ENCODE data around the gene GNG7. TPM values are rescaled to one million over a fixed set of nuclear protein-coding genes. Genes with fewer than 3 reads are reported as not detected.
"Not testable (repeated sequence)": the region's sequence is repeated elsewhere in the genome, so short reads cannot be mapped to it uniquely, and the experiment has no call there.

Gene GNG7
- total RNA-seq, 1 donor from 2014 or later: 0.09 TPM

DNA sequence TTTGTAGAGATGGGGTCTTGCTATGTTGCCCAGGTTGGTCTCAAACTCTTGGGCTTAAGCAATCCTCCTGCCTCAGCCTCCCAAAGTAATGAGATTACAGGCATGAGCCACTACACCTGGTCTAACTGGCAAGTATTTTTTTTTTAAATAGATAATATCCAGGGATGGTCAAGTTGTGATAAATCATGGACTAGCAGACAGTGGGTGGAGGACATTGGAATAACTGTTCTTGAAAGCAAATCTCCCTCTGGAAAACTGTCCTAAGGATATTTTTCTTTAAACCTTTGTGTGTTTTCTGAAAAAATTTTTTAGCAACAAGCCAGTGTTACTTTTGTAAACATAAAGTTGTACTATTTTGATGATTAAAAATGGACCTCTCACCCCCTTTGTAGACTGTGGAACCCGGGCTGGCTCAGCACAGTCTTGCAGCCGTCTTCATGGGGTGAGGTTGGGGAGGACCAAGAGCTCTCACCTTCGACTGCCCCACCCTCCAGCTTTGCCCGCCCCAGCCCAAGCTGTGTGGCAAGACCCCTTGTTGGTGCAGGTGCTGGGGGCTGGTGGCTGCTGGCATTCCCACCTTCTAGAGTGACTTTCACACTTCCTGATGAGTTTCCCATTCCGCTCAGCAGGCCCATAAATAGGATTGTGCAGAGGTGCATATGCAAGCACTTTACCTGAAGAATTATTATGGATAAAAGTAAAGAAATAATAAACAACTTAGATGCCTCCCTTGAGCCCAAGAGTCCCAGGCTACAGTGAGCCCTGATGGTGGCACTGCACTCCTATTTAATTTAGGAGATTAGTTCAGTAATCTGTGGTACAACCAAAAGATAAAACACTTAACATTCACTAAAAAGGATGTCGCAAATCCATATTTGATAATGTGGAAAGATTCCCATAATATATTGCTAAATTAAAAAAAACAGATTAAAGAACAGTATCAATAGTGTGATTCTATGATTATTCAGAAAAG, 119.2 kb downstream of the GNG7 start:
- peaks cover 18% of the 10 kb centered on the region for H3K27me3 Mint-ChIP-seq
- H3K4me1 Mint-ChIP-seq: peaks cover 1% of the 10 kb centered on the region
- DNase-seq: no peak
- no peak overlapping the region for H3K4me3 Mint-ChIP-seq
- peaks cover 4% of the 10 kb centered on the region for H3K9me3 Mint-ChIP-seq
- intact Hi-C loops (cut with micrococcal nuclease): no loop called here
- H3K27ac Mint-ChIP-seq: no peak overlapping the region
- H3K36me3 Mint-ChIP-seq (ENCODE audit: low read depth): no peaks in the 10 kb centered on the region

DNA sequence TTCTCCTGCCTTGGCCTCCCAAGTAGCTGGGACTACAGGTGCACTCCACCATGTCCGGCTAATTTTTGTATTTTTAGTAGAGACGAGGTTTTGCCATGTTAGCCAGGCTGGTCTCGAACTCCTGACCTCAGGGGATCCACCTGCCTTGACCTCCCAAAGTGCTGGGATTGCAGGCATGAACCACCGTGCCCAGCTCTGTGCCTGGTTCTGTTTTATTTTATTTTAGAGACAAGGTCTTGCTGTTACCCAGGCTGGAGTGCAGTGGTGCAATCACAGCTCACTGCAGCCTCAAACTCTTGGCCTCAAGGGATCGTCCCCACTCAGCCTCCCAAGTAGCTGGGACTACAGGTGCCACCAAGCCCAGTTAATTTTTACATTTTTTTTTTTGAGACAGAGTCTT, 122.1 kb downstream of the GNG7 start:
- H3K27ac Mint-ChIP-seq; H3K36me3 Mint-ChIP-seq (ENCODE audit: low read depth); DNase-seq; H3K9me3 Mint-ChIP-seq; H3K4me3 Mint-ChIP-seq; intact Hi-C loops (cut with micrococcal nuclease); H3K4me1 Mint-ChIP-seq: not testable (repeated sequence)
- peaks cover 18% of the 10 kb centered on the region for H3K27me3 Mint-ChIP-seq

DNA sequence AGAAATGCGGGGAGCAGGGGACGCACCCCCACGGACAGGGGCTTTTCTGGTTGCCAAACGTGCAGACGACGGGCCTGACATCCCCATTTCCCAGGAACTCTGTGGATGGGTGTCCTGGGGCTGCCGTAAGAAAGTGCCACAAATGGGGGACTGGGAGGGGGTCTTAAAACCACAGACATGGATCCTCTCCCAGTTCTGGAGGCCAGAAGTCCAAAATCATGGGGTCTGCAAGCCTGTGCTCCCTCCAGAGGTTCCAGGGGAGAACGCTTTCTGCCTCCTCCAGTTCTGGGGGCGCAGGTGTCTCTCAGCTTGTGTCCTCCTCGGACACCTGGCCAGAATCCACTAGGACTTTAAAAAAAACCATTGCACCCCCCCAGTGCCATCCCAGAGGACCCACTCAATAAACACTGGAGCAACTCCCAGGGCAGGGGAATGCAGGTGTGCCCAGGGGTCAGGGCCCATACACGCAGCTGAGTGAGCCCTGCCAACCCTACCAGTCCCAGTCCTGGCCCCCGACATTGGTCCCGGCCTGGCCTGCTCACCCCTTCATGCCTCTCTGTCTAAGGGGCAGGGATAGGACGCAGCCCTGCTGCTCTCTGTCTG, 122.7 kb downstream of the GNG7 start:
- no peak overlapping the region for H3K27ac Mint-ChIP-seq
- peaks cover 15% of the 10 kb centered on the region for H3K27me3 Mint-ChIP-seq
- peaks cover 4% of the 10 kb centered on the region for H3K9me3 Mint-ChIP-seq
- intact Hi-C loops (cut with micrococcal nuclease): loop anchor here (1.0 kb wide), 1 partner anchor 105 kb away; no protein-coding TSS in a partner anchor
- H3K36me3 Mint-ChIP-seq (ENCODE audit: low read depth): peaks cover 2% of the 10 kb centered on the region
- H3K4me3 Mint-ChIP-seq: no peak overlapping the region
- H3K4me1 Mint-ChIP-seq: peaks cover 2% of the 10 kb centered on the region
- DNase-seq: no peak

DNA sequence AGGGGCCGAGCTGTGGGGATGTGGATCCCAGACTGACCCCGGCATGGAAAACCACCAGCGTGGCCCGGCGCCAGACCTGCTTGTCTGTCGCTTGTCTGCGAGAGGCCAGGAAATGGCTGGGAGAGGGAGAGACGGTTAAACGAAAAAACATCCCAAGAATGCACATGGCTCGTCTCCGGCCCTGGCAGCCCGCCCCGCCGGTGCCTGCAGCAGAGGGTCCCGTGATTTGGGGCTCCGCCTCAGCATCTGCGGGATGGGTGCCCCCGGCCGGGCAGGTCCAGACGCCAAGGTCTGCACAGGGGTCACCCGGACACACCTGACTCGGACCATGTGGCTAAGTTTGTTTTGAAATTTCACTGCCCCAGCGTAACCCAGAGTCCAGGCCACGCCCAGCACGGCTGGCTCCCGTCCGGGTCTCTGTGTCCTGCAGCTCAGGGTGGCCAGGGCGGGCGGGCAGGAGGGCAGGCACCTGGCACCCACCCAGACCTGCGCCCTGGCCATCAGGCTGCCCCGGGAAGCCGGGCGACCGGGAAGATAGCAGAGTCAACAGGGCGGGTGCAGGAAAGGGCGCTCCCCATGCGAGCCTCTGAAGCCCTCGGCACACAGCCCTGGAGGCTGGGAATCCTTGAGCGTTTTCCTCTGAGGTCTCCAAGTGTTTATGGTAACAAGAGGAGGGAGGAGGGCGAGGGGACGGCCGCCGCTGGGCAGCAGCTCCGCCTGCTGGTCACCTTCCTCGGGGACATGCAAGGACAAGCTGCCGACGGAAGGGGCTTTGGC, 123.4 kb downstream of the GNG7 start:
- intact Hi-C loops (cut with micrococcal nuclease): loop anchor here (1.0 kb wide), 1 partner anchor 105 kb away; no protein-coding TSS in a partner anchor
- peaks cover 4% of the 10 kb centered on the region for H3K9me3 Mint-ChIP-seq
- H3K4me1 Mint-ChIP-seq: peaks cover 2% of the 10 kb centered on the region
- no peak overlapping the region for H3K27ac Mint-ChIP-seq
- peak overlapping the region; percentile 58 for H3K4me3 Mint-ChIP-seq
- peaks cover 12% of the 10 kb centered on the region for H3K27me3 Mint-ChIP-seq
- DNase-seq: peak; percentile 90
- H3K36me3 Mint-ChIP-seq (ENCODE audit: low read depth): peaks cover 2% of the 10 kb centered on the region

DNA sequence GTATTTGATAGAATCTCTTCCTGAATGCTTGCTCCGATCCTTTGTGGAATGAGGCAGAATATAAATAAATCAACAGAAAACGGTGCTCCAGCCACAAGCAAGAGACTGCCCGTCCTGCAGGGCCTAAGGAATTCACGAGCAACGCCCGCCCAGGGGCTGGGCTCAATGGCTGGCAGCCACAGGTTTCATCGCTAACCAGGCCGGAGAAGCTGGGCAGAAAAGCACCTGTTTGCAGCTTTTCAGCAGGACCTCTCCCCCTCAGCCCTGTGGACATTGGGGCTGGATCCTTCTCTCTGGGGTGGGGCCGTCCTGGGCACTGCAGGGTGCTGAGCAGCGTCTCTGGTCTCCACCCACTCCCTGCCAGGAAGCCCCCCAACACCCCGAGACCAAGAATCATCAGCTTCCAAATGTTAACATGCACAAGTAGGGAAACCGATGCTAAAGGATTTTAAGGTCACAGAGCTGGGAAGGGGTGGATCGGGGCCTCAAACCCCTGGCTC, 124.1 kb downstream of the GNG7 start:
- no peak for DNase-seq
- Mint-ChIP-seq H3K27me3 (peaks cover 12% of the 10 kb centered on the region), H3K9me3 (peaks cover 4% of the 10 kb centered on the region), H3K4me3 (peak overlapping the region; percentile 39), H3K36me3 (ENCODE audit: low read depth) (peaks cover 2% of the 10 kb centered on the region), H3K27ac (no peak overlapping the region), H3K4me1 (peaks cover 2% of the 10 kb centered on the region)
- intact Hi-C loops (cut with micrococcal nuclease): no loop called here

DNA sequence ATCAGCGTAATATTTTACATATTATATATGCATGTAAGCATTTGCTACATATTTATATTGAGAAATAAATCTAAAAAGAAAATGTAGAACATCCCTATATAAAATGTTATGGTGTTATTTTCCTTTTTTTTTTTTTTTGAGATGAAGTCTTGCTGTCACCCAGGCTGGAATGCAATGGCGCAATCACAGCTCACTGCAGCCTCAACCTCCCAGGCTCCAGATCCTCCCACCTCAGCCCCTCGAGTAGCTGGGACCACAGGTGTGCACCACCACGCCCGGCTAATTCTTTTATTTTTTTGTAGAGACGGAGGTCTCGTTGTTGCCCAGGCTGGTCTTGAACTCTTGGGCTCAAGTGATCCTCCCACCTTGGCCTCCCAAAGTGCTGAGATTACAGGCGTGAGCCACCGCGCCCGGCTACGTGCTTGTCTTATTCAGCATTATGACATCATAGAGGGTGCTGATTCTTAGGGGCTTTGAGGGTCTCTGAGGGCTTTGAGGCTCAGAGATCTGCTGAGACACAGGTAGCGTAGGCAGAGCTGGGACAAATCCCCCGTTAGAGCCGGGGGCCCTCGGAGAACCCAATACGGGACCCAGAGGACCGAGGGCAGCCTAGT, 124.7 kb downstream of the GNG7 start:
- Mint-ChIP-seq H3K9me3 (peaks cover 4% of the 10 kb centered on the region), H3K36me3 (ENCODE audit: low read depth) (peaks cover 2% of the 10 kb centered on the region), H3K4me3 (peak overlapping the region; percentile 15), H3K27ac (no peak overlapping the region), H3K27me3 (peaks cover 12% of the 10 kb centered on the region), H3K4me1 (peaks cover 2% of the 10 kb centered on the region)
- DNase-seq: no peak
- intact Hi-C loops (cut with micrococcal nuclease): no loop called here

DNA sequence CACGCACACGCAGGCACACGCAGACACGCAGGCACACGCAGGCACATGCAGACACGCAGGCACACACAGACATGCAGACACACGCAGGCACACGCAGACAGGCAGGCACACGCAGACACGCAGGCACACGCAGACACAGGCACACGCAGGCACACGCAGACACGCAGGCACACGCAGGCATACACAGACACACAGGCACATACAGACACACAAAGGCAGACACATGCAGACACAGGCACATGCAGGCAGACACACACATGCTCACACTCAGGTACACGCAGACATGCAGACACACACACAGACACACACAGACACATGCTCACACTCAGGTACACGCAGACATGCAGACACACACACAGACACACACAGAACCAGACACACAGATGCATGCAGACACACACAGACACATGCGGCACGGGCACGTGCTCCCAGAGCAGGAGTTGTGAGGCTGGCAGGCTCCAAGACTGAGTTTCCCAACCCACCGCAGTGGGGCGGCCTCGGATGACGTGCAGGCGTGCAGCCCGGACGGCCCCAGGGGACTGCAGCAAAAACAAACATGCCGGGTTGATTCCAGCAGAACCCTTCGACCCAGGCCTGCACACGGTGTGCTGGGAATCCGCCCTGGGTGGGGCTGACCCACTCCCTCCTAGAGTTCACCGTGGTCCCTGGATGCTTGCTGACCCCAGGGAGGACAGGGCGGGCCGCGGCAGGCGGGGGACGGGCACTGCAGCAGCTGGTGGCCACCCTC, 126.6 kb downstream of the GNG7 start:
- Mint-ChIP-seq H3K9me3 (no peaks in the 10 kb centered on the region), H3K27ac (no peak overlapping the region), H3K27me3 (peaks cover 7% of the 10 kb centered on the region), H3K36me3 (ENCODE audit: low read depth) (peaks cover 2% of the 10 kb centered on the region), H3K4me3 (no peak overlapping the region), H3K4me1 (peaks cover 2% of the 10 kb centered on the region)
- DNase-seq: no peak
- intact Hi-C loops (cut with micrococcal nuclease): no loop called here

DNA sequence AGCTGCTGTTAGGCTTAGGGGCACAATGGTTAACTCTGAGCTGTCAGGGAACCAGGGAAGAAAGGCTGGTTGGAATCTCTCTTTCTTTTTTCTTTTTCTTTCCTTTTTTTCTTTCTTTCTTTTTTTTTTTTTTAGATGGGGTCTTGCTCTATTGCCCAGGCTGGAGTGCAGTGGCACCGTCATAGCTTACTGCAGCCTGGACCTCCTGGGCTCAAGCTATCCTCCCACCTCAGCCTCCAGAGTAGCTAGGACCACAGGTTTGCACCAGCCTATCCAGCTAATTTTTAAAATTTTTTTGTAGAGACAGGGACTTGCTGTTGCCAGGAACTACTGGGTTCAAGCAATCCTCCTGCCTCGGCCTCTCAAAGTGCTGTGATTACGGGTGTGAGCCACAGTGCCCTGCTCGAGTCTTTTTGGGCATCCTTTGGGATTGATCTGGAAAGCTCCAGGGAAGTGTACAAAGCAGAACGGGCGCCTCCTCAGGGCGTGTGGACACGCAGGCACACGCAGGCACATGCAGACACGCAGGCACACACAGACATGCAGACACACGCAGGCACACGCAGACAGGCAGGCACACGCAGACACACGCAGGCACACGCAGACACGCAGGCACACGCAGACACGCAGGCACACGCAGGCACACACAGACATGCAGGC, 127.4 kb downstream of the GNG7 start:
- peaks cover 2% of the 10 kb centered on the region for H3K4me1 Mint-ChIP-seq
- H3K9me3 Mint-ChIP-seq: peaks cover 1% of the 10 kb centered on the region
- H3K27ac Mint-ChIP-seq: no peak overlapping the region
- H3K27me3 Mint-ChIP-seq: peaks cover 6% of the 10 kb centered on the region
- H3K4me3 Mint-ChIP-seq: no peak overlapping the region
- no peak for DNase-seq
- peaks cover 2% of the 10 kb centered on the region for H3K36me3 Mint-ChIP-seq (ENCODE audit: low read depth)
- intact Hi-C loops (cut with micrococcal nuclease): no loop called here

DNA sequence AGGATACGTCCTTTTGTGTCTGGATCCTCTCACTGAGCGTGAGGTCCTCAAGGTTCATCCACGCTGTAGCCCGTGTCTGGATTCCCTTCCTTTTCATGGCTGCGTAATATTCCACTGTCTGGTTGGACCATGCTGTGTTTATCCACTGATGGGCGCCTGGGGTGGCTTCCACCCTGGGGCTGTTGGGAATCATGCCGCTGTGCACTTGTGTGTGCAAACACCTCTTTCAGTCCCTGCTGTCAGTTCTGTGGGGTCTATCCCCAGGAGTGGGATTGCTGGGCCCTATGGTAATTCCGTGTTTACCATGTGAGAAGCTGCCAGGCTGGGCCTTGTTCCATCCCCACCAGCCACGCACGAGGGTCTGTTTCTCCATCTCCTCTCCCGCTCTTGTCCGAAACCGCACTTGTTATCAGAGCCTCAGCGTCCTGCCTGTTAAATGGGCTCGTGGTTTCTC, 128.0 kb downstream of the GNG7 start:
- peaks cover 5% of the 10 kb centered on the region for H3K27me3 Mint-ChIP-seq
- intact Hi-C loops (cut with micrococcal nuclease): no loop called here
- H3K4me3 Mint-ChIP-seq: no peak overlapping the region
- peaks cover 3% of the 10 kb centered on the region for H3K9me3 Mint-ChIP-seq
- H3K36me3 Mint-ChIP-seq (ENCODE audit: low read depth): peaks cover 2% of the 10 kb centered on the region
- H3K27ac Mint-ChIP-seq: no peak overlapping the region
- no peak for DNase-seq
- H3K4me1 Mint-ChIP-seq: peaks cover 2% of the 10 kb centered on the region

DNA sequence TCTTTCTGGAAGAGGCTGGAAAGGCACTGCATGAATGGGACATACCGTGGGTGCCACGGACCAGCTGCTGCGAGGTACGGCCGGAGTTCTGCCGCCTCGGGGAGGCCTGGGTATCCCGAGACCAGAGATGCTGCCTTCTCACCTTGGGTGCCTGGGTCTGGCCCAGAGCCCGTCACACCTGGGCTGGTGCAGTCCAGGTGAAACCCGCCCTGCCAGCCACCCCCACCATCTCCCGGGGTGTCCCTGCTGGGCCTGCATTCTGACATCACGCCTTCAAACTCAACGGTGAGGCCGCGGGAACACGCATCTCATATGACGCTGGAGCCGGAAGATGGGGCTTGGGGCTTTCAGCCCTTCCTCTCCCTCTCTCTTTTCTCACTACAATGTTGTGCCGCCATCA, 128.6 kb downstream of the GNG7 start:
- H3K9me3 Mint-ChIP-seq: peaks cover 3% of the 10 kb centered on the region
- H3K4me1 Mint-ChIP-seq: peaks cover 2% of the 10 kb centered on the region
- H3K36me3 Mint-ChIP-seq (ENCODE audit: low read depth): peaks cover 2% of the 10 kb centered on the region
- intact Hi-C loops (cut with micrococcal nuclease): no loop called here
- DNase-seq: no peak
- peaks cover 4% of the 10 kb centered on the region for H3K27me3 Mint-ChIP-seq
- H3K4me3 Mint-ChIP-seq: no peak overlapping the region
- H3K27ac Mint-ChIP-seq: no peak overlapping the region

DNA sequence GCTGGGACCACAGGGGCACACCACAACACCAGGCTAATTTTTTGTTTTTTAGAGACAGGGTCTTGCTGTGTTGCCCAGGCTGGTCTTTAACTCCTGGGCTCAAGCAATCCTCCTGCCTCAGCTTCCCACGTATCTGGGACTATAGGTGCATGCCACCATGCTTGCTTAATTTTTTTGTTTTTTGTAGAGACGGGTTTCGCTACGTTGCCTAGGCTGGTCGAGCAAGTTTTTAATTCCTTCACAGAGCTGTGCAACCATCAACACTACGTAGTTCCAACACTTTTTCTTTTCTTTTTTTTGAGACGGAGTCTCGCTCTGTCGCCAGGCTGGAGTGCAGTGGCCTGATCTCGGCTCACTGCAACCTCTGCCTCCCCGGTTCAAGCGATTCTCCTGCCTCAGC, 130.3 kb downstream of the GNG7 start:
- intact Hi-C loops (cut with micrococcal nuclease); H3K9me3 Mint-ChIP-seq; H3K27me3 Mint-ChIP-seq; H3K27ac Mint-ChIP-seq; H3K4me3 Mint-ChIP-seq; DNase-seq; H3K36me3 Mint-ChIP-seq (ENCODE audit: low read depth): not testable (repeated sequence)
- peaks cover 11% of the 10 kb centered on the region for H3K4me1 Mint-ChIP-seq

DNA sequence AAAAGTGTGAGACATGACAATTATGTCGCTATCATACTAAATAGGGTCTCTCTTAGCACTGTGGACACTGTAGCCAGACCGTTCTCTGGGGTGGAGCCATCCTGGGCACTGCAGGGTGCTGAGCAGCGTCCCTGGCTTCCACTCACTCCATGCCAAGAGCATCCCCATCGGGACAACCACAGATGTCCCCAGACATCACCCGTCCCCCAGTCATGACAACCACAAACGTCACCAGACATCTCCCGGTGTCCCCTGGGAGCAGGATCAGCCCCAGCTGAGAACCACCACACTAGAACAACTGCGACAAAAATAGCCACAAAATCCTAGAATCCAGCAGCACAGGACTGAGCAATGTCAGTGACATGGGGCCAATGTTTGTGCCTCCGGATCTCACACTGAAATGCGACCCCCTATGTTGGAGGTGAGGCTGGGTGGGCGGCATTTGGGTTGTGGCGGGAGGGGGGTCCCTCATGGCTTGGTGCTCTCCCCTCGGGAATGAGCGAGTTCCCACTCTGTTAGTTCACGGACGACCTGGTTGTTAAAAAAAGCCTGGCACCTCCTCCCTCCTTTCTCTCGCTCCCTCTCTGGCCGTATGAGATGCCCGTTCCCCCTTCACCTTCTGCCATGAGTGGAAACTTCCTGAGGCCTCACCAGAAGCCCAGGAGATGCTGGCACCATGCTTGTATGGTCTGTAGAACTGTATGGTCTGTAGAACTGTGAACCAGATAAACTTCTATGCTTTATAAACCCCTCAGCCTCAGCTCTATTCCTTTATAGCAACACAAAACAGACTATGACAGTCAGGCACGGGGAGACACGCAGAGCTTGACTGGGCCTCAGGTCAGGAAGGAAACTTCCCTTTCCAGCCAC, 132.7 kb downstream of the GNG7 start:
- intact Hi-C loops (cut with micrococcal nuclease): no loop called here
- H3K4me3 Mint-ChIP-seq: no peak overlapping the region
- H3K27ac Mint-ChIP-seq: no peak overlapping the region
- peaks cover 3% of the 10 kb centered on the region for H3K9me3 Mint-ChIP-seq
- peaks cover 2% of the 10 kb centered on the region for H3K27me3 Mint-ChIP-seq
- H3K36me3 Mint-ChIP-seq (ENCODE audit: low read depth): no peaks in the 10 kb centered on the region
- no peak for DNase-seq
- peaks cover 11% of the 10 kb centered on the region for H3K4me1 Mint-ChIP-seq

All from activated CD4-positive, alpha-beta T cell treated with anti-CD3 and anti-CD28 coated beads, Interleukin-2, amount 10 ng/mL, durations not matched to agents 24 days and 14 days (primary cell).